Gastroesophageal sphincter (tissue), 4 donors: ENCODE data around the gene PI4KA. TPM values are rescaled to one million over a fixed set of nuclear protein-coding genes. Genes with fewer than 3 reads are reported as not detected.
"Not testable (repeated sequence)": the region's sequence is repeated elsewhere in the genome, so short reads cannot be mapped to it uniquely, and the experiment has no call there.

Source experiments
- ATAC-seq: fragments of 150-250 bp; one replicate; pipeline ENCODE4 v1.9.1; 2016; ENCODE audit warnings: mild to moderate bottlenecking, moderate library complexity
- H3K27ac ChIP-seq, 4 donors: fragments of 200-600 bp; sonication (generic) in 3 of 4; 1 replicate in 3 of 4; 2 replicates in 1 of 4; pipeline ENCODE4 v1.5.1; 2016 to 2019
- H3K27me3 ChIP-seq: fragments of 200-600 bp; sonication (generic); one replicate; pipeline ENCODE4 v1.5.1; 2019
- H3K36me3 ChIP-seq, 2 donors: fragments of 200-600 bp; sonication (generic); one replicate each; pipeline ENCODE4 v1.5.1; 2019; ENCODE audit warnings: control low read depth in 1 of 2
- H3K4me1 ChIP-seq, 3 donors: fragments of 200-600 bp; sonication (generic); 1 replicate in 2 of 3; 2 replicates in 1 of 3; pipeline ENCODE4 v1.5.1; 2016 to 2019; ENCODE audit warnings: control low read depth in 2 of 3
- H3K4me3 ChIP-seq, 2 donors: fragments of 200-600 bp; sonication (generic); one replicate each; pipeline ENCODE4 v1.5.1; 2019; ENCODE audit warnings: mild to moderate bottlenecking in 1 of 2, moderate library complexity in 1 of 2
- H3K9me3 ChIP-seq, 3 donors: fragments of 200-600 bp; sonication (generic); one replicate each; pipeline ENCODE4 v1.5.1; 2017 to 2019; ENCODE audit warnings: control low read depth in 2 of 3
- EP300 ChIP-seq: sonication (generic); formaldehyde crosslinking; IDR thresholded peaks from one replicate; pipeline ENCODE4 v1.6.1; 2017; ENCODE audit warnings: antibody characterized with exemption, mild to moderate bottlenecking
- POLR2A ChIP-seq, 2 donors: fragments of 450-650 bp; IDR thresholded peaks; one replicate each; pipeline ENCODE4 v1.6.1; 2017; ENCODE audit warnings: antibody characterized with exemption in 2 of 2, mild to moderate bottlenecking in 2 of 2, moderate library complexity in 1 of 2
- POLR2AphosphoS5 ChIP-seq: sonication (generic); formaldehyde crosslinking; IDR thresholded peaks from one replicate; pipeline ENCODE4 v1.6.1; 2017; ENCODE audit warnings: antibody characterized with exemption
- WGBS, 2 donors: methylation state at CpG; one replicate each; pipeline ENCODE4 v1.1.5; 2018; ENCODE audit warnings: low coverage in 1 of 2; 5-methylcytosine and 5-hydroxymethylcytosine counted together
- total RNA-seq, 4 donors: library from RNA; depleted of rRNA; stranded (reverse); fragments of >200 nt; gene quantifications; one replicate each; pipeline ENCODE4 v1.1.0, GENCODE V29; 2016
- TF ChIP-seq, protein P1 (sequence below), 4 experiments: fragments of 200-600 bp in 2 of 4; fragments of 450-650 bp in 2 of 4; sonication (generic) in 1 of 4; IDR thresholded peaks; one replicate each; pipeline ENCODE4 v1.5.1; 2017 to 2019; ENCODE audit warnings: antibody characterized with exemption in 4 of 4, mild to moderate bottlenecking in 2 of 4, moderate library complexity in 2 of 4

PI4KA gene
- total RNA-seq, 4 donors from 2014 or later = 45.7 to 113 (median 87.5) TPM

DNA sequence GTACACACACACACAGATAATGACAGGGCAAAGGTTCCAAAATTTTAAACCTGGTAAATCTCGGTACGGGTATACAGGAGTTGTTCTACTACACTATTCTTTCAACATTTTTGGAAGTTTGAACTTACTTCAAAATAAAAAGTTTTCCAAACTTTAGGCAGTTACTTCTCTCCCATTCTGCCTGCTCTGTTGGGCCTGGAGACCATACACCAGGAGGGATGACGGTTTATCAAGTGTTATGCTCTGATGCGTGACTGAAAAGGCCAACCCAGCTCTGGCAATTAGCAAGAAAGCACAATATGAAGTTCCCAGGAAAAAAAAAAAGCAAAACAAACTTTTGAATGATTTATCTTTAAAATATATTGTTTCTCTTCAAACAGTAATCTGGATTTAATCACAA, 83.7 kb downstream of the PI4KA start:
- TF ChIP-seq EP300 (no peak), POLR2AphosphoS5 (no peak), POLR2A (IDR thresholded peaks at IDR 0.05) (no peak)
- TF ChIP-seq, protein P1, sequence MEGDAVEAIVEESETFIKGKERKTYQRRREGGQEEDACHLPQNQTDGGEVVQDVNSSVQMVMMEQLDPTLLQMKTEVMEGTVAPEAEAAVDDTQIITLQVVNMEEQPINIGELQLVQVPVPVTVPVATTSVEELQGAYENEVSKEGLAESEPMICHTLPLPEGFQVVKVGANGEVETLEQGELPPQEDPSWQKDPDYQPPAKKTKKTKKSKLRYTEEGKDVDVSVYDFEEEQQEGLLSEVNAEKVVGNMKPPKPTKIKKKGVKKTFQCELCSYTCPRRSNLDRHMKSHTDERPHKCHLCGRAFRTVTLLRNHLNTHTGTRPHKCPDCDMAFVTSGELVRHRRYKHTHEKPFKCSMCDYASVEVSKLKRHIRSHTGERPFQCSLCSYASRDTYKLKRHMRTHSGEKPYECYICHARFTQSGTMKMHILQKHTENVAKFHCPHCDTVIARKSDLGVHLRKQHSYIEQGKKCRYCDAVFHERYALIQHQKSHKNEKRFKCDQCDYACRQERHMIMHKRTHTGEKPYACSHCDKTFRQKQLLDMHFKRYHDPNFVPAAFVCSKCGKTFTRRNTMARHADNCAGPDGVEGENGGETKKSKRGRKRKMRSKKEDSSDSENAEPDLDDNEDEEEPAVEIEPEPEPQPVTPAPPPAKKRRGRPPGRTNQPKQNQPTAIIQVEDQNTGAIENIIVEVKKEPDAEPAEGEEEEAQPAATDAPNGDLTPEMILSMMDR (IDR thresholded peaks at IDR 0.05) = no peak

DNA sequence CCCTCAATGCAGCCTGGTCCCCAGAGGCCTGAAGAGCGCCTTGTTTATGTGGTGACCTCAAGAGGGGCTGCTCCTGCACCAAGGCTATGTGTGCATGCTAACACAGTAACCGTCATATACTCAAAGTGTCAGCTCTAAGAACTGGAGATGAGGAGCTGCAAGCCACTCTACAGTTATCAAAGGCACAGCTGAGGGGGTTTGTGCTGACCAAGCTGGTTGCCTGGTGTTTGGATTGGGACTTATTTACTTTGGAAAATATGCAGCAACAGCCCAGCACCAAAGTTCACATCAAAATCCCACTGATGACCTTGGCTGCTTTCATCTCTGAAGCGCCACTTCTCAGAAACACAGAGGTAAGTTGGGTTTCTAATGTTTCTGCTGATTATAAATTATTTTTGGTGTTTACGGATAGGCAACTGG, 84.8 kb downstream of the PI4KA start, which contains the start of gene SERPIND1:
Gene SERPIND1 (plus strand): TSS at position 321 of the 420 bp plus-strand sequence. CDS start 5,200 bp downstream, outside the sequence.
- TF ChIP-seq EP300 (no peak), POLR2A (IDR thresholded peaks at IDR 0.05) (no peak), POLR2AphosphoS5 (no peak)
- TF ChIP-seq, protein P1 (IDR thresholded peaks at IDR 0.05) = no peak
- no peaks in the 10 kb centered on the region for H3K4me1 ChIP-seq
- H3K27ac ChIP-seq = no peak within 1 kb of the TSS
- H3K27me3 ChIP-seq = no peaks in the 10 kb centered on the region
- H3K36me3 ChIP-seq = peaks cover 0 to 70% of the 10 kb centered on the region in 2 donors
- H3K4me3 ChIP-seq = no peak within 1 kb of the TSS
- no peaks in the 10 kb centered on the region for H3K9me3 ChIP-seq
- ATAC-seq = no peak
- WGBS, 2 donors = 100% methylated on average over 2 to 3 of the region's 4 CpGs

More for the DNA sequence above, 83.7 kb downstream of the PI4KA start:
- WGBS, 2 donors = 84 to 100% methylated on average over 4 of the region's 4 CpGs
- Histone ChIP-seq H3K27me3 (no peaks in the 10 kb centered on the region), H3K9me3 (no peaks in the 10 kb centered on the region), H3K4me1 (no peaks in the 10 kb centered on the region), H3K27ac (no peak overlapping the region), H3K36me3 (peaks cover 0 to 71% of the 10 kb centered on the region in 2 donors), H3K4me3 (no peak overlapping the region)
- no peak for ATAC-seq

DNA sequence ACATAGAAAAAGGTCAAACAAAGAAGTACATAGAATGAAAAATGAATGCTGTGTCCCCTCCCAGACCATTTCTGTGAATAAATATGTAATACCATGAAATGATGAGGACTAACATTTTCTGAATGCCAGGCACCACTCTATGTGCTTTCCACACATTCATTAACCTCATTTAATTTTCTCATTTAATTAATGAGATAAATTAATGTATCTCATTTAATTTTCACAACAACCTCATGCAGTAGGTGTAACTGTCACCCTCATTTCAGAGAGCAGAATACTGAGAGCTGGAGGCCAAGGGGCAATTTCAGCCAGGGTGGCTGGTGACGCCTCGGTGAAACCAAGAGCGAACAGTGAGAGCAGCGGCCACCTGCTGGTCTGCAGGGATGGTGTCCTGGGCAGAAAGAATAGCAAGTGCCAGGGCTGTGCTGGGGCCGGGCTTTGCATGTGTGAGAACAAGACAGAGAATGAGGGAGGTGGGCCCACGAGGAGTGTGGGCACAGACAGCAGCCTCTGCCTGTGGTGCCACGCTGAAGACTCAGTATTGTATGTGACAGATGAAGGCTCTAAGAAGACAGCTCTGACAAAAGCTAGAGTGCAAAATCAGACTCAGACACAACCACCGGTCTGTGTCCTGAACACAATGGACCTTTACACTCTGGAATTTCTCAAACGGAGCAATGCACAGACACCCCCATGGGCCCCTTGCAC, 86.5 kb downstream of the PI4KA start:
- ATAC-seq = no peak
- Histone ChIP-seq H3K9me3 (no peaks in the 10 kb centered on the region), H3K4me3 (no peak overlapping the region), H3K36me3 (peaks cover 0 to 67% of the 10 kb centered on the region in 2 donors), H3K27ac (no peak overlapping the region), H3K27me3 (no peaks in the 10 kb centered on the region), H3K4me1 (no peaks in the 10 kb centered on the region)
- WGBS, 2 donors = 74 to 75% methylated on average over 3 to 6 of the region's 9 CpGs
- TF ChIP-seq EP300 (no peak), POLR2AphosphoS5 (no peak), POLR2A (IDR thresholded peaks at IDR 0.05) (no peak)
- TF ChIP-seq, protein P1 (IDR thresholded peaks at IDR 0.05) = no peak

DNA sequence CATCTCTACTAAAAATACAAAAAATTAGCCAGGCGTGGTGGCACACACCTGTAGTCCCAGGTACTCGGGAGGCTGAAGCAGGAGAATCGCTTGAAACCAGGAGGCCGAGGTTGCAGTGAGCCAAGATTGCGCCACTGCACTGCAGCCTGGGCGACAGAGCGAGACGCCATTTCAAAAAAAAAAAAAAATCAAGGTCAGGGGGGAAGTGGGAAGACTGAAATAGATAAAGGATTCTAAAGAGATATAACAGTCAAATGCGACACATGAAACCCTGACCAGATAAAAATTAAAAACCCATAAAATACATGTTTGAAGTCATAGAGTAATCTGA, 89.2 kb downstream of the PI4KA start:
- H3K27me3 ChIP-seq, H3K4me1 ChIP-seq, H3K27ac ChIP-seq, H3K9me3 ChIP-seq, H3K4me3 ChIP-seq, ATAC-seq: not testable (repeated sequence)
- WGBS, 2 donors = 83 to 92% methylated on average over 2 to 8 of the region's 9 CpGs
- H3K36me3 ChIP-seq = peaks cover 3 to 75% of the 10 kb centered on the region in 2 donors

DNA sequence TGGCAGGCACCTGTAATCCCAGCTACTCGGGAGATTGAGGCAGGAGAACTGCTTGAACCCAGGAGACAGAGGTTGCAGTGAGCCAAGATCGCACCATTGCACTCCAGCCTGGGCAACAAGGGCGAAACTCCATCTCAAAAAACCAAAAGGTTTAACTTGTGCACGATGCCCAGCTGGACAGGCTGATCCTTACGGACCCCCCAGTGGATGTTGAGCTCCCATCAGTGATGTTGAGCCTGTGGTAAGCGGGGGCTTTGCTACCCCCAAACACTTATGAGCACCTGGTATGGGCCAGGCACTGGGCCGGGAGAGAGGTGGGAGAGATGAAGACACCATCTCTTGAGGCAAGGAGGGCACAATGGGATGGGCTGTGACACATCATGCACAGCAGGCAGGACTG, 92.1 kb downstream of the PI4KA start:
- 84 to 98% methylated on average over 3 to 7 of the region's 7 CpGs for WGBS, 2 donors
- H3K9me3 ChIP-seq = no peaks in the 10 kb centered on the region
- no peaks in the 10 kb centered on the region for H3K27me3 ChIP-seq
- peaks cover 3 to 81% of the 10 kb centered on the region in 2 donors for H3K36me3 ChIP-seq
- TF ChIP-seq POLR2AphosphoS5 (no peak), EP300 (no peak), POLR2A (IDR thresholded peaks at IDR 0.05) (no peak)
- TF ChIP-seq, protein P1 (IDR thresholded peaks at IDR 0.05) = no peak
- no peak overlapping the region for H3K4me3 ChIP-seq
- ATAC-seq = no peak
- H3K4me1 ChIP-seq = no peaks in the 10 kb centered on the region
- H3K27ac ChIP-seq = no peak overlapping the region
